T-helper 2 cell (primary cell): ENCODE data around the gene ATP12A.

Experiments
- DNase-seq, 5 experiments: peaks; one replicate each; pipeline versions ENCODE4 v3.0.0 to v3.0.0-alpha.2; 2012 to 2022

Gene ATP12A

GRCh38 chr13:24737042-24737441, 56.8 kb downstream of the ATP12A start:
- DNase-seq: no peak

GRCh38 chr13:24738366-24738847, 58.2 kb downstream of the ATP12A start:
- no peak for DNase-seq

GRCh38 chr13:24740014-24740890, 60.0 kb downstream of the ATP12A start:
- DNase-seq: no peak

GRCh38 chr13:24741016-24741662, 60.9 kb downstream of the ATP12A start:
- DNase-seq: peak in 1 of 5 experiments; percentile 23

- no peak for DNase-seq
Observed at GRCh38 chr13:24741791-24742190, 61.6 kb downstream of the ATP12A start.

- no peak for DNase-seq
Observed at GRCh38 chr13:24742294-24742693, 62.1 kb downstream of the ATP12A start.

GRCh38 chr13:24742977-24743376, 62.8 kb downstream of the ATP12A start:
- DNase-seq: peak in 1 of 5 experiments; percentile 39

GRCh38 chr13:24744247-24744646, 64.0 kb downstream of the ATP12A start:
- DNase-seq: no peak

GRCh38 chr13:24745516-24745860, 65.3 kb downstream of the ATP12A start:
- no peak for DNase-seq

GRCh38 chr13:24745861-24746617, 65.8 kb downstream of the ATP12A start:
- DNase-seq: peak in 1 of 5 experiments; percentile 9

GRCh38 chr13:24746618-24747247, 66.5 kb downstream of the ATP12A start:
- peak in 1 of 5 experiments; percentile 13 for DNase-seq

- DNase-seq: peak in 1 of 5 experiments; percentile 65
Observed at GRCh38 chr13:24747248-24748060, 67.2 kb downstream of the ATP12A start.

- DNase-seq: no peak
Observed at GRCh38 chr13:24748061-24748400, 67.8 kb downstream of the ATP12A start.

- DNase-seq: no peak
Observed at GRCh38 chr13:24759197-24759596, 79.0 kb downstream of the ATP12A start.
